OCI-M1 (cell line): ENCODE results near the gene ANKRD13A.
"Not testable (repeated sequence)": the region's sequence is repeated elsewhere in the genome, so short reads cannot be mapped to it uniquely, and the experiment has no call there.

ENCODE experiments used
- DNase-seq: peaks from one replicate; lab custom pipeline; 2025; lab: John Stamatoyannopoulos, UW

Gene ANKRD13A

DNA sequence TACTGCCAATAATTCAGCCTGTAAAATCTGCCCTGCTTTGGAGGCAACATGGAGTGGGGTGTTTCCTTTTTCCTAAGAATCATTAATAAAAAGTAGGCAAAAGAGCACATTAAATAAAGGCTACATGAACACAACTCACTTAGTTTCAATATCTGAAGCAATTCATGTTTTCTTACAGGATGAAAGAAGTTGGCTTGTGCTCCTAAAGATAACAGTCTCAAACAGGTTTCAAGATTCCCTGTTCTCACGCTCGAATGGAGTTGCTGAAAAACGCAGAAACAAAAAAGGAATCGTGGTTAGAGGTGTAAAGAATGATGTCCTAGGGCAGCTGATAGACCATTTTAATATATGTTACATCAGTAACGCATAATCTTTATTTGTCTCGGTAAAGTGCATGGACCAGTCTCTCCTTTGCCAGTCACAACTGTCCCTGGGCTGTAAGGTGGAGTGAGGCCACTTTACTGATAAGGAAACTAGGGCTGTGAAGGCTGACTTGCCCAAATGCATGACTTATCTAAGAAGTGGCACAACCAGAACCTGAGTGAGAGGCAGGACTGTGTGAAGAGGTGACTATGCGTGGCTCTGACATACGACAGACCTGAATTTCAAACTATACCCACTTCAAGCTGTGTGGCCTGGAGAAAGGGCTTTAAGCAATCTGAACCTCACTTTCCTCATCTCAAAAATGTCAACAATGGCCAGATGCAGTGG is 15.6 kb upstream of the ANKRD13A start:
- no peak for DNase-seq

DNA sequence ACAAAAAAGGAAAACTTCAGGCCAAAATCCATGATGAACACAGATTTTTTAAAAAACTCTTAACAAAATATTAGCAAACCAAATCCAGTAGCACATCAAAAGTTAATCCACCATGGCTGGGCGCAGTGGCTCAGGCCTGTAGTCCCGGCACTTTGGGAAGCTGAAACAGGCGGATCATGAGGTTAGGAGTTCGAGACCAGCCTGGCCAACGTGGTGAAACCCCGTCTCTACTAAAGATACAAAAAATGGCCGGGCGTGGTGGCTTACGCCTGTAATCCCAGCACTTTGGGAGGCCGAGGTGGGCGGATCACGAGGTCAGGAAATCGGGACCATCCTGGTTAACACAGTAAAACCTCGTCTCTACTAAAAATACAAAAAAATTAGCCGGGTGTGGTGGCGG is 13.0 kb upstream of the ANKRD13A start:
- DNase-seq, result not testable (repeated sequence)

GRCh38 chr12:109987615-109988014 is 11.6 kb upstream of the ANKRD13A start:
- DNase-seq, result no peak

DNA sequence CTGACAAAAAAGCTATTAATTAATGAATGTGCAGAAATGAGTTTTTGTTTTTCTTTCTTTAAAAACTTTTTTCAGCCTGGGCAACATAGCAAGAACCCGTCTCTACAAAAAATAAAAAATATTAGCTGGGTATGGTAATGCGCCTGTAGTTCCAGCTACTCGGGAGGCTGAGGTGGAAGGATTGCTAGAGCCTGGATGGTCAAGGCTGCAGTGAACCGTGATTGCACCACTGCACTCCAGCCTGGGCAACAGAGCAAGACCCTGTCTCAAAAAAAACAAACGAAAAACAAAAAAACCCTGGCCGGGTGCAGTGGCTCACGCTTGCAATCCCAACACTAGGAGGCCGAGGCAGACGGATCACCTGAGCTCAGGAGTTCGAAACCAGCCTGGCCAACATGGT is 11.0 kb upstream of the ANKRD13A start:
- DNase-seq, result no peak

- DNase-seq, result no peak
Measured at GRCh38 chr12:109988903-109989302, 10.3 kb upstream of the ANKRD13A start.

- no peak for DNase-seq
Measured at GRCh38 chr12:109989380-109989779, 9.8 kb upstream of the ANKRD13A start.

GRCh38 chr12:109991586-109991985 is 7.6 kb upstream of the ANKRD13A start:
- DNase-seq, result no peak

- DNase-seq, result no peak
Measured at GRCh38 chr12:109993091-109993490, 6.1 kb upstream of the ANKRD13A start.

DNA sequence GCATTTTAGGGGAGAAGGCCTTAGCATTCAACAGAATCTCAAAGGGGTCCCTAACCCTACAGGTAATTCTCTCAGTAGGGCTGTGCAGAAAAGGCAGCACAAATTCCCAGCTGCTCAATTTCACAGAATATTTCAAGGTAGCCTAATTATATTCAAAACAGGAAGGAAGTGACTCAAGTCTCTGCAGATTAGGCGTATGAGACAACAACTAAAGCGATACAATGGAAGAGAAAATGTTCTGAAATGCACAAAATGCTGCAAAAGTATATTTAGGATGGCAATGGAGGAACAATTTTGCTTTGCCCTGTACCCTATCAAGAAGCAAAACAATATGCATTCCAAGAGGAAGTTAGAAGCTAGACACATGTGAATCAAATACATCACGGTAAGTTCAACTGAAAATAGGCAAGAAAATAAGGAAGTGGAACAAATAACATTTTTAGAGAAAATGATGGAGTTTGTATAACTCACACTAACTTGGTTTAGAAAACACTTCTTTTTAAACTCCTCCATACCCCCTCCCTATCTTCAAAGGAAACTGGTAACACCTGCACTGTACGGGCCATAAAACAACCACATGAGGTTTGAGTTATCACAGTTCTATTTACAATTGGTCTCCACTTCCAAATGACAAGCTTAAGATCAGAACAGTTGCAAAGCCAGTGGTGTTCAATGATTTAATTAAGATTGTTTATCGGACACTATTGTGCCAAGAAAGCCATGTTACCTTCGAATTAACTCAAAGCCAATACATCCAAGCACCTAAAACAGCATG is 4.6 kb upstream of the ANKRD13A start:
- DNase-seq, result peak; percentile 49

DNA sequence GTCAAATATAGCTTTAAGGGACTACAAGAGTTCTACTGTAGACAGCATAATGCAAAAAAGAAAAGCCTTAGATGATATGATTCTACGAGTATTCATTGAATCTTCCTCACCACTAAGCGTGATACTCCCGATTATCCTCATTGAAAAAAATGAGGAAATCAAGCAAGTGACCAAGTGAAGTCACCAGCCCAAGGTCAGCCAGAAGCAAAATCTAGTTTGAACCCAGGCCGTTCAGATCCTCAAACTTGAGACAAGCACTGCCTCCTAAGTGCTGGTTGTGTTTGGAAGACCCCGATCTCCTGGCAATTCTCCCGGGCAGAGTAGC is 3.9 kb upstream of the ANKRD13A start:
- DNase-seq, result peak; percentile 71

DNA sequence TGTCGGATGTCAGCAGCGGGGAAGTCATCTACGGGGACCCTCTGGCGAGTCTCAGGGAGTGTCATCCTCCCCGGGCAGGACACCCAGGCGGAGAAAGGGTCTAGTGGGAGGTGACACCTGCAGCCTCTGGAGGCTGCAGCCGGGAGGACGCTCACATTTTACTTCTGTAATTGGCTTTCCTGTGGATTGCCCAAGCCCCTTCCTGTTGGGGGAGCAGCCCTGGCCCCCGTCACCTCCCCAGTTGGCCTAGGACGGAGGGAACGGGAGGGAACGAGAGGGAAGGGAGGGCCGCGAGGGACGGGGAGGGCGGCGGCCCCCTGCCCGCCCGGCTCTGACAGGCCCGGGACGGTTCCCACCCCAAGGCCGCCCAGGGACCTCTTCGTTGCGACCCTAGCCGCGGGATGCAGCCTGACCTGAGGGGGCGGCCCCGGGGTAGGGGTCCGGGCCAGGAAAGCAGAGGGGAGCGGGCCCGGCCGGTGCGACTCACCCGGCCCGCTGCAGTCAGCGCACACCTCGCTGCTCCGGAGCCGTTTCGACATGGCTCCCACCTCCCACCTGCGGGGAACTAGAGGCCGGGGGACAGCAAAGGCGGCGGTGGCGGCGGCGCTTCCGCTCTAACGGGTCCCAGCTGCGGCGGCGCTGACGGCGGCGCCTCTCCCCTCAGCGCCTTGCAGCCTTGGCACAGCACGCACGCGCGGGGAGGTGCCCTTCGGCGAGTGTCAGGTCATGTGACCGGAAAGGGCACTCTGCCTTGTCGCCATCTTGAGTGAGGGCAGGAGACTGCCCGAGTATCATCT is 3.3 kb upstream of the ANKRD13A start, which contains the start of gene GIT2:
Gene GIT2, minus strand, starts transcription at position 683 of the 797 bp plus-strand sequence. Its CDS starts 144 bp downstream, at position 539.
- DNase-seq, result peak; percentile 96

DNA sequence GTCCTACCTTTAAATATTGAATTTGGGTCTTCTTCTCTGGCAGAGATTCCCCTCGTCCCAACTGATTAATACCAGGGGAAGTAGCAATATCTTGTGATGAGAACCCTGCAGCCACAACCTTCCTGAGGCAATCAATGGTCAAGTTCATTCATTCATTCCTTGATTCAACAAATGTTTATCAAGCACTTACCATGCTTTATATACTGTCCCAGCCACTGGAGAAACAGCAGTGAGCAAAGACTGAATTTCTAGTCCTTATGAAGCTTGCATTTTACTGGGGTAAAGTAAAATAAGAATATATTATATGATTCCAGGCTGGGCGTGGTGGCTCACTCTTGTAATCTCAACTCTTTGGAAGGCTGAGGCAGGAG is 2.8 kb upstream of the ANKRD13A start:
- no peak for DNase-seq

GRCh38 chr12:109997393-109997792 is 1.8 kb upstream of the ANKRD13A start:
- DNase-seq, result no peak

- DNase-seq, result peak; percentile 50
Measured at GRCh38 chr12:109998241-109998903, 858 bp upstream of the ANKRD13A start.

GRCh38 chr12:109999649-109999971 is 380 bp downstream of the ANKRD13A start:
- peak; percentile 45 for DNase-seq

- DNase-seq, result peak; percentile 48
Measured at GRCh38 chr12:109999983-110000505, 814 bp downstream of the ANKRD13A start.

- no peak for DNase-seq
Measured at GRCh38 chr12:110001596-110001995, 2.4 kb downstream of the ANKRD13A start.

- no peak for DNase-seq
Measured at GRCh38 chr12:110002676-110003515, 3.7 kb downstream of the ANKRD13A start.

DNA sequence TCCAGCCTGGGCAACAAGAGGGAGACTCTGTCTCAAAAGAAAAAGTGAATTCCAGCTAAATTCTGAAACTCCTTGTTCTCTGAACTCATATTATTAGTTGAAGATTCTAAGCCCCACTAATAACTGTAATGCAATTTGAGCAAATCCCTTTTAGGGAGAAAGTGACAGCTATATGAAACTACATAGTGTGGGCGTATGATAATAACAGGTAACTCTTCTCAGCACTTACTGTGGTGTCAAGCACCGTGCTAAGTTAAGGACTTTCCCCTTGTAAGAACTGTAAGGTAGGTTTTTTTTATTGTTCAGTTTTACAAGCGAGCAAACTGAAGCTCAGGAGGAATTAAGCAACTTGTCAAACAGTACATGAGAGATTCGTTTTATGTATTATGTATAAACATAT is 5.4 kb downstream of the ANKRD13A start:
- DNase-seq, result no peak

GRCh38 chr12:110005319-110005973 is 6.2 kb downstream of the ANKRD13A start:
- no peak for DNase-seq

- no peak for DNase-seq
Measured at GRCh38 chr12:110006115-110006514, 6.9 kb downstream of the ANKRD13A start.
